ENCODE data around the gene SLC35F6.

DNA sequence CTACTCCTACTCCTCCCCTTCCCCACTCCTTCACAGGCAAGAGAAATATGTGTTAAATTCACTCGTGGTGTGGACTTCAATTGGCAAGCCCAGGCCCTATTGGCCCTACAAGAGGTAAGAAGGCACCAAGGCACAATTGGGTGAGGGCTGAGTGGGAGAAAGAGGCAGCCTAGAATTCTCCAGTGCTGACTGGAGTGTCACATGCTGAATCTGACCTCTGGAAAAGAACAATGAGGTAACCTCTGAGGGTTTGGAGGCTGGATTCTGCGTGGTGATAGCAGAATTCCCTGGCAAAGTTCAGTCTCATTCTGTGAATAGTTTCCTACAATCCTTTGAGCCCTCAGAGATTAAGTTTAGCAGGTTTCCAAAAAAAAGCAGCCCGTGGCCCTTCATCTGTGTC, 28.6 kb downstream of the SLC35F6 start:
- TF ChIP-seq, protein P1, sequence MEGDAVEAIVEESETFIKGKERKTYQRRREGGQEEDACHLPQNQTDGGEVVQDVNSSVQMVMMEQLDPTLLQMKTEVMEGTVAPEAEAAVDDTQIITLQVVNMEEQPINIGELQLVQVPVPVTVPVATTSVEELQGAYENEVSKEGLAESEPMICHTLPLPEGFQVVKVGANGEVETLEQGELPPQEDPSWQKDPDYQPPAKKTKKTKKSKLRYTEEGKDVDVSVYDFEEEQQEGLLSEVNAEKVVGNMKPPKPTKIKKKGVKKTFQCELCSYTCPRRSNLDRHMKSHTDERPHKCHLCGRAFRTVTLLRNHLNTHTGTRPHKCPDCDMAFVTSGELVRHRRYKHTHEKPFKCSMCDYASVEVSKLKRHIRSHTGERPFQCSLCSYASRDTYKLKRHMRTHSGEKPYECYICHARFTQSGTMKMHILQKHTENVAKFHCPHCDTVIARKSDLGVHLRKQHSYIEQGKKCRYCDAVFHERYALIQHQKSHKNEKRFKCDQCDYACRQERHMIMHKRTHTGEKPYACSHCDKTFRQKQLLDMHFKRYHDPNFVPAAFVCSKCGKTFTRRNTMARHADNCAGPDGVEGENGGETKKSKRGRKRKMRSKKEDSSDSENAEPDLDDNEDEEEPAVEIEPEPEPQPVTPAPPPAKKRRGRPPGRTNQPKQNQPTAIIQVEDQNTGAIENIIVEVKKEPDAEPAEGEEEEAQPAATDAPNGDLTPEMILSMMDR (IDR thresholded peaks at IDR 0.05) = no peak
- TF ChIP-seq POLR2AphosphoS5 (IDR thresholded peaks at IDR 0.05; ENCODE audit: insufficient read depth in 1 of 2, low read depth in 1 of 2) (no peak), POLR2A (IDR thresholded peaks at IDR 0.05) (no peak)

All from vagina (tissue), 2 donors.